HepG2 (cell line): ENCODE measurements around the gene MTHFD2L. TPM values are rescaled to one million over a fixed set of nuclear protein-coding genes. Genes with fewer than 3 reads are reported as not detected.

Source experiments
- CBX5 ChIP-seq: sonication (generic); formaldehyde crosslinking; IDR thresholded peaks from 2 replicates; pipeline ENCODE4 v1.4.0; 2020; ENCODE audit warnings: missing genetic modification reagents, borderline replicate concordance
- CC2D1A ChIP-seq: sonication (generic); formaldehyde crosslinking; IDR thresholded peaks from 2 replicates; pipeline ENCODE4 v1.8.1; 2023; ENCODE audit warnings: mild to moderate bottlenecking, missing genetic modification reagents
- FOXJ3 ChIP-seq: sonication (generic); formaldehyde crosslinking; IDR thresholded peaks from 2 replicates; pipeline ENCODE4 v1.4.0; 2020; ENCODE audit warnings: missing genetic modification reagents, mild to moderate bottlenecking, borderline replicate concordance
- FOXO1 ChIP-seq: sonication (generic); formaldehyde crosslinking; IDR thresholded peaks from 2 replicates; pipeline ENCODE4 v1.4.0; 2020; ENCODE audit warnings: missing genetic modification reagents
- GMEB1 ChIP-seq: sonication (generic); formaldehyde crosslinking; IDR thresholded peaks from 2 replicates; pipeline ENCODE4 v1.5.1; 2020; ENCODE audit warnings: missing genetic modification reagents, mild to moderate bottlenecking, borderline replicate concordance
- HMGA1 ChIP-seq: sonication (generic); formaldehyde crosslinking; conservative IDR thresholded peaks from 2 replicates; pipeline ENCODE4 v1.4.0; 2020; ENCODE audit warnings: missing genetic modification reagents
- IRF2 ChIP-seq: IDR thresholded peaks from 2 replicates; pipeline ENCODE4 v1.6.1; 2018; ENCODE audit warnings: missing genetic modification reagents, missing compliant biosample characterization
- JDP2 ChIP-seq: sonication (generic); formaldehyde crosslinking; IDR thresholded peaks from 2 replicates; pipeline ENCODE4 v1.8.1; 2022; ENCODE audit warnings: missing genetic modification reagents, borderline replicate concordance
- MAFG ChIP-seq: sonication (generic); formaldehyde crosslinking; IDR thresholded peaks from 2 replicates; pipeline ENCODE4 v1.5.1; 2020; ENCODE audit warnings: mild to moderate bottlenecking, missing genetic modification reagents
- MIER3 ChIP-seq: IDR thresholded peaks from 2 replicates; pipeline ENCODE4 v1.6.1; 2016; ENCODE audit warnings: missing compliant biosample characterization, borderline replicate concordance
- NFIB ChIP-seq: sonication (generic); formaldehyde crosslinking; IDR thresholded peaks from 2 replicates; pipeline ENCODE4 v1.9.0; 2021; ENCODE audit warnings: missing genetic modification reagents, mild to moderate bottlenecking, borderline replicate concordance
- NR2C2 ChIP-seq: sonication (generic); formaldehyde crosslinking; IDR thresholded peaks from 2 replicates; pipeline ENCODE4 v1.4.0; 2020; ENCODE audit warnings: missing genetic modification reagents, mild to moderate bottlenecking, moderate library complexity, borderline replicate concordance
- PHB2 ChIP-seq: fragments of 450-650 bp; IDR thresholded peaks from 2 replicates; pipeline ENCODE4 v1.6.1; 2018; ENCODE audit not compliant: partially characterized antibody
- PHF8 ChIP-seq: sonication (generic); formaldehyde crosslinking; IDR thresholded peaks from 2 replicates; pipeline ENCODE4 v1.5.0; 2020; ENCODE audit warnings: missing genetic modification reagents
- RNF2 ChIP-seq: fragments of 450-650 bp; conservative IDR thresholded peaks from 2 replicates; pipeline ENCODE4 v1.6.1; 2016; ENCODE audit warnings: low read depth
- SOX6 ChIP-seq, 2 experiments: fragments of 450-650 bp in 1 of 2; sonication (generic) in 1 of 2; formaldehyde crosslinking in 1 of 2; IDR thresholded peaks; 2 replicates each; pipeline versions ENCODE4 v1.4.0 to v1.6.1; 2017 to 2020; ENCODE audit warnings: antibody characterized with exemption in 1 of 2, mild to moderate bottlenecking in 1 of 2, missing genetic modification reagents in 1 of 2
- SP5 ChIP-seq: IDR thresholded peaks from 2 replicates; pipeline ENCODE4 v1.6.1; 2016; ENCODE audit warnings: low read depth, borderline replicate concordance
- TBX3 ChIP-seq: fragments of 450-650 bp; IDR thresholded peaks from 2 replicates; pipeline ENCODE4 v1.6.1; 2017; ENCODE audit warnings: antibody characterized with exemption, mild to moderate bottlenecking, inconsistent platforms, borderline replicate concordance
- ZKSCAN5 ChIP-seq: sonication (generic); formaldehyde crosslinking; IDR thresholded peaks from 2 replicates; pipeline ENCODE4 v1.5.1; 2020; ENCODE audit warnings: mild to moderate bottlenecking, missing genetic modification reagents
- ZNF263 ChIP-seq: sonication (generic); formaldehyde crosslinking; IDR thresholded peaks from 2 replicates; pipeline ENCODE4 v1.4.0; 2020; ENCODE audit warnings: missing genetic modification reagents
- ZNF329 ChIP-seq: sonication (generic); formaldehyde crosslinking; IDR thresholded peaks from 2 replicates; pipeline ENCODE4 v1.9.0; 2021; ENCODE audit warnings: low read depth, mild to moderate bottlenecking, missing genetic modification reagents
- ZNF343 ChIP-seq: sonication (generic); formaldehyde crosslinking; IDR thresholded peaks from 2 replicates; pipeline ENCODE4 v1.4.0; 2020; ENCODE audit warnings: mild to moderate bottlenecking, missing genetic modification reagents
- ZNF383 ChIP-seq: sonication (generic); formaldehyde crosslinking; IDR thresholded peaks from 2 replicates; pipeline ENCODE4 v1.4.0; 2020; ENCODE audit warnings: missing genetic modification reagents, mild to moderate bottlenecking, borderline replicate concordance
- ZNF431 ChIP-seq: sonication (generic); formaldehyde crosslinking; IDR thresholded peaks from 2 replicates; pipeline ENCODE4 v1.9.0; 2022; ENCODE audit warnings: missing genetic modification reagents, low read depth, mild to moderate bottlenecking, borderline replicate concordance
- ZNF589 ChIP-seq: sonication (generic); formaldehyde crosslinking; conservative IDR thresholded peaks from 2 replicates; pipeline ENCODE4 v1.8.0; 2022; ENCODE audit warnings: mild to moderate bottlenecking, moderate library complexity, missing genetic modification reagents
- ZNF605 ChIP-seq: sonication (generic); formaldehyde crosslinking; IDR thresholded peaks from 2 replicates; pipeline ENCODE4 v1.8.0; 2022; ENCODE audit warnings: mild to moderate bottlenecking, missing genetic modification reagents
- ZNF674 ChIP-seq: sonication (generic); formaldehyde crosslinking; IDR thresholded peaks from 2 replicates; pipeline ENCODE4 v1.5.0; 2020; ENCODE audit warnings: low read depth, mild to moderate bottlenecking, missing genetic modification reagents
- ZNF713 ChIP-seq: sonication (generic); formaldehyde crosslinking; IDR thresholded peaks from 2 replicates; pipeline ENCODE4 v1.4.0; 2020; ENCODE audit warnings: mild to moderate bottlenecking, missing genetic modification reagents
- ZNF850 ChIP-seq: sonication (generic); formaldehyde crosslinking; conservative IDR thresholded peaks from 2 replicates; pipeline ENCODE4 v1.9.0; 2021; ENCODE audit warnings: mild to moderate bottlenecking, missing genetic modification reagents
- polyA plus RNA-seq, 8 experiments: library from polyadenylated mRNA; depleted of rRNA in 3 of 8; stranded (reverse) in 7 of 8; unstranded in 1 of 8; fragments of >200 nt; fragmentation: Illumina TruSeq in 4 of 8; extraction: Trizol in 4 of 8; gene quantifications; 2 replicates each; pipeline versions ENCODE4 v1.2.1 to v1.2.3, GENCODE V29; 2011 to 2016; ENCODE audit warnings: low read depth in 4 of 8, missing spikeins in 1 of 8, mixed read lengths in 1 of 8; ENCODE audit not compliant: insufficient read depth in 1 of 8
- total RNA-seq, 5 experiments: library from RNA; depleted of rRNA; stranded (reverse); fragments of >200 nt; fragmentation: Illumina TruSeq; extraction: Trizol; gene quantifications; 2 replicates each; pipeline ENCODE4 v1.2.3, GENCODE V29; 2016; ENCODE audit warnings: low read depth in 1 of 5
- TF ChIP-seq, protein P1 (sequence below): sonication (generic); formaldehyde crosslinking; IDR thresholded peaks from 2 replicates; pipeline ENCODE4 v1.4.0; 2020; ENCODE audit warnings: mild to moderate bottlenecking, missing genetic modification reagents

Gene MTHFD2L
- total and polyA plus RNA-seq, 2 of the 13 experiments (the other 11 are each of a cell fraction or from before 2014, with no cell fraction given) = 10.5 to 14.9 TPM

DNA sequence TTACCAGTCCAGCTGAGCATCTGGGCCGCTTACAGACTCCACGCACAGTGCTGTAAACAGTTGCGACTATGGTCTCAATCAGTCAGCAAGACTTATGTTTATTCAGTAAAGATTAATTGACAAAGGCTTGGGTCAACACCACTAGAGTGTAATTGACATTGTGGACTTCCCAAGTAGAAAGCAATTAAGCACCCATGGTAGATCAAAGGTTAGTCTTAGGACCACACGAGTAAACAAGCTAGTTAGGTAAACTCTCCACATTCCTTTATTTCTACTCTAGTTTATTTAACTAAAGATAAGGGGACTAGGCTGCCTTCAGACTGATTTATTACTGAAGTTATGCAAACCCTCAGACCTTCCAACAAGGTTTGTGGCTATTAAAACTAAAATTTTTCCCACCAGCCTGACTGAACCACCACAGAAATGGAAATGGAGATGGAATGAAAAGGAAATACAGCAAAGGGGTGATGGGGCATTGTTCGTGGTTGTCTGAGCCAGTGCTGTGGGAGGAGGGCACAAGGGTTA lies 44.2 kb downstream of the MTHFD2L start (continued):
- TF ChIP-seq ZNF589 (peak; percentile 70), ZNF713 (no peak), HMGA1 (no peak), TBX3 (peak; percentile 100), ZNF343 (CRISPR knock-in tag) (no peak), GMEB1 (no peak), MAFG (CRISPR knock-in tag) (no peak), ZNF850 (no peak), ZNF263 (CRISPR knock-in tag) (no peak), FOXO1 (CRISPR knock-in tag) (peak; percentile 95), CC2D1A (CRISPR knock-in tag) (no peak), SOX6 (IDR thresholded peaks at IDR 0.05) (no peak), SOX6 (CRISPR knock-in tag; IDR thresholded peaks at IDR 0.05) (peak; percentile 98), ZNF674 (CRISPR knock-in tag) (no peak), ZNF329 (CRISPR knock-in tag) (no peak), NR2C2 (CRISPR knock-in tag) (0 out of 2 replicates have a peak, but pooled peaks have one; percentile 45), FOXJ3 (CRISPR knock-in tag) (peak; percentile 97), NFIB (CRISPR knock-in tag) (no peak), PHF8 (CRISPR knock-in tag) (no peak), IRF2 (CRISPR knock-in tag) (peak; percentile 66; the same call in 1 of the 2 replicates), RNF2 (peak; percentile 88), MIER3 (CRISPR knock-in tag) (peak; percentile 94; the same call in 1 of the 2 replicates), PHB2 (no peak), ZNF605 (CRISPR knock-in tag) (no peak), ZNF431 (CRISPR knock-in tag) (no peak; the same call in 1 of the 2 replicates), SP5 (CRISPR knock-in tag) (peak; percentile 80), CBX5 (CRISPR knock-in tag) (0 out of 2 replicates have a peak, but pooled peaks have one; percentile 48), JDP2 (CRISPR knock-in tag) (no peak; the same call in 1 of the 2 replicates), ZKSCAN5 (CRISPR knock-in tag) (no peak), ZNF383 (CRISPR knock-in tag) (no peak)
- TF ChIP-seq, protein P1, sequence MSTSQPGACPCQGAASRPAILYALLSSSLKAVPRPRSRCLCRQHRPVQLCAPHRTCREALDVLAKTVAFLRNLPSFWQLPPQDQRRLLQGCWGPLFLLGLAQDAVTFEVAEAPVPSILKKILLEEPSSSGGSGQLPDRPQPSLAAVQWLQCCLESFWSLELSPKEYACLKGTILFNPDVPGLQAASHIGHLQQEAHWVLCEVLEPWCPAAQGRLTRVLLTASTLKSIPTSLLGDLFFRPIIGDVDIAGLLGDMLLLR (CRISPR knock-in tag) = no peak
